A673 (cell line): ENCODE measurements around the gene PPP6R1.

Experiments used
- EZH2 ChIP-seq: fragments of 200-600 bp; sonication (generic); IDR thresholded peaks from 2 replicates; pipeline ENCODE4 v1.6.1; 2017; ENCODE audit warnings: borderline replicate concordance, low read depth, mild to moderate bottlenecking, mixed read lengths, antibody characterized with exemption, low read length; ENCODE audit not compliant: poor library complexity, severe bottlenecking
- TF ChIP-seq, protein P1 (sequence below): fragments of 300-800, 200-600 bp; sonication (generic); conservative IDR thresholded peaks from 2 replicates; pipeline ENCODE4 v1.5.1; 2017; ENCODE audit warnings: low read depth, mild to moderate bottlenecking, antibody characterized with exemption, low read length, moderate library complexity, mixed read lengths

DNA sequence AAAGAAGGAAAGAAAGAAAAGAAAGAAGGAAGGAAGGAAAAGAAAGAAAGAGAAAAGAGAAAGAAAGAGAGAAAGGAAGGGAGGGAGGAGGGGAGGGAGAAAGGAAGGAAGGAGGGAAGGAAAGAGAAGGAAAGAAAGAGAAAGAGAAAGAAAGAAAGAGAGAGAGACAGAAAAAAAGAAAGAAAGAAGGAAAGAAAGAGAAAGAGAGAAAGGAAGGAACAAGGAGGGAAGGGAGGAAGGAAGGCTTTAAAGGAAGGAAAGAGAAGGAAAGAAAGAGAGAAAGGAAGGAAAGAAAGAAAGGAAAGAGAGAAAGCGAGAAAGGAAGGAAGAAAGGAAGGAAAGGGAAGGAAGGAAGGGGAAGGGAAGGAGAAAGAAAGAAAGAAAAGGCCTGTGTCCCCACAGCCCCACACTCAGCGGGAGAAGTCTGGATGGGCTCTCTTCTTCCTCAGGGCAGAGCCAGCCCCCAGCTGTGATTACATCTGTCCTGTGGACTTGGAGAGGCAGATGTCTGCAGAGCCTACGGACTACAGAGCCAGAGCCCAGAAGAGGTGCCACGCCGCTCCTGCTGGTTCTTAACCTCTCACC lies 59.1 kb downstream of the PPP6R1 start:
- TF ChIP-seq, protein P1, sequence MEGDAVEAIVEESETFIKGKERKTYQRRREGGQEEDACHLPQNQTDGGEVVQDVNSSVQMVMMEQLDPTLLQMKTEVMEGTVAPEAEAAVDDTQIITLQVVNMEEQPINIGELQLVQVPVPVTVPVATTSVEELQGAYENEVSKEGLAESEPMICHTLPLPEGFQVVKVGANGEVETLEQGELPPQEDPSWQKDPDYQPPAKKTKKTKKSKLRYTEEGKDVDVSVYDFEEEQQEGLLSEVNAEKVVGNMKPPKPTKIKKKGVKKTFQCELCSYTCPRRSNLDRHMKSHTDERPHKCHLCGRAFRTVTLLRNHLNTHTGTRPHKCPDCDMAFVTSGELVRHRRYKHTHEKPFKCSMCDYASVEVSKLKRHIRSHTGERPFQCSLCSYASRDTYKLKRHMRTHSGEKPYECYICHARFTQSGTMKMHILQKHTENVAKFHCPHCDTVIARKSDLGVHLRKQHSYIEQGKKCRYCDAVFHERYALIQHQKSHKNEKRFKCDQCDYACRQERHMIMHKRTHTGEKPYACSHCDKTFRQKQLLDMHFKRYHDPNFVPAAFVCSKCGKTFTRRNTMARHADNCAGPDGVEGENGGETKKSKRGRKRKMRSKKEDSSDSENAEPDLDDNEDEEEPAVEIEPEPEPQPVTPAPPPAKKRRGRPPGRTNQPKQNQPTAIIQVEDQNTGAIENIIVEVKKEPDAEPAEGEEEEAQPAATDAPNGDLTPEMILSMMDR: no peak
- TF ChIP-seq EZH2: no peak
